ENCODE data around the gene SPRY4. TPM values are rescaled to one million over a fixed set of nuclear protein-coding genes. Genes with fewer than 3 reads are reported as not detected.

SPRY4 gene
- total and polyA plus RNA-seq, 2 donors (not counting 1 experiment from before 2014, with no cell fraction given): 4.5 to 6.0 TPM

DNA sequence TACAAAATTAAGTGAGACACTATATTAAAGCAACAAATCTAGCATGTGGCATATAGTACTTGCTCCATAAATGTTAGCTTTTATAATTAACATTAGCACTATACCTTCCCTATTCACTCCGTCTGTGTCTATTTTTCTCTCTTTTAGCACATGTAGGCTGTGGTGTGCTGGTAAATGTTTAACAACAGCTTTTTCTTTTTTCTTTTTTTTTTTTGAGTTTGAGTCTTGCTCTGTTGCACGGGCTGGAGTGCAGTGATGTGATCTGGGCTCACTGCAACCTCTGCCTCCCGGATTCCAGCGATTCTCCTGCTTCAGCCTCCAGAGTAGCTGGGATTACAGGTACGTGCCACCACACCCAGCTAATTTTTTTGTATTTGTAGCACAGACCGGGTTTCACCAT lies 62.1 kb downstream of the SPRY4 start:
- H3K4me1 ChIP-seq (ENCODE audit: control insufficient read depth, extremely low read depth, insufficient read depth, low read length): no peaks in the 10 kb centered on the region
- H3K79me2 ChIP-seq (ENCODE audit: control insufficient read depth, insufficient read depth, low read length): no peaks in the 10 kb centered on the region
- H4K20me1 ChIP-seq (ENCODE audit: control insufficient read depth, extremely low read depth, insufficient read depth, low read length): no peaks in the 10 kb centered on the region
- H3K4me3 ChIP-seq (replicated peaks in 1 of 4; ENCODE audit: control extremely low read depth in 1 of 4, insufficient read depth in 1 of 4, low read depth in 3 of 4, low read length in 4 of 4): no peak overlapping the region
- DNase-seq (ENCODE audit: low read depth in 2 of 2): no peak
- no peak for TF ChIP-seq EZH2 (IDR thresholded peaks at IDR 0.05; ENCODE audit: low read length, missing control alignments)
- H3K27ac ChIP-seq (ENCODE audit: insufficient read depth, low read length): no peak overlapping the region
- no peaks in the 10 kb centered on the region for H3K27me3 ChIP-seq (ENCODE audit: control insufficient read depth, insufficient read depth, low read length)
- no peak overlapping the region for H2AFZ ChIP-seq (ENCODE audit: low read length)
- no peak overlapping the region for H3K4me2 ChIP-seq (ENCODE audit: extremely low read depth, insufficient read depth, low read length)
- no peaks in the 10 kb centered on the region for H3K36me3 ChIP-seq (ENCODE audit: control insufficient read depth, insufficient read depth, low read length)
- H3K9ac ChIP-seq (ENCODE audit: insufficient read depth, low read length): no peak overlapping the region
- H3K9me3 ChIP-seq (ENCODE audit: control insufficient read depth, insufficient read depth, low read depth, low read length): no peaks in the 10 kb centered on the region

Other genes starting within 250 kb of the SPRY4 start
- 50.8 and 67.4 TPM in 2 replicates for gene NDFIP1, start 216.2 kb downstream of the SPRY4 start, total RNA-seq
- gene NDFIP1, start 216.2 kb downstream of the SPRY4 start, polyA plus RNA-seq: 42.5 and 55.8 TPM in 2 replicates

All from fibroblast of lung (primary cell).